MG63 (cell line): ENCODE results near the gene FAM120B. TPM values are rescaled to one million over a fixed set of nuclear protein-coding genes. Genes with fewer than 3 reads are reported as not detected.
A peak's percentile ranks its signal among the peaks of the same experiment; 100 is the strongest.

Source experiments
- DNase-seq: peaks from one replicate; pipeline ENCODE4 v3.0.0-alpha.2; 2020
- H3K27me3 ChIP-seq: fragments of 250-450 bp; sonication (Bioruptor Pico); 2 replicates; pipeline ENCODE4 v1.5.1; 2020; ENCODE audit warnings: mild to moderate bottlenecking, moderate library complexity
- H3K36me3 ChIP-seq: fragments of 250-450 bp; sonication (Bioruptor Pico); 2 replicates; pipeline ENCODE4 v1.5.1; 2020; ENCODE audit warnings: mild to moderate bottlenecking, moderate library complexity
- H3K4me3 ChIP-seq: fragments of 250-450 bp; sonication (Bioruptor Pico); 2 replicates; pipeline ENCODE4 v1.5.1; 2020; ENCODE audit warnings: mild to moderate bottlenecking, moderate library complexity
- H3K9me3 ChIP-seq: fragments of 250-450 bp; sonication (Bioruptor Pico); 2 replicates; pipeline ENCODE4 v1.5.1; 2020; ENCODE audit warnings: mild to moderate bottlenecking, moderate library complexity
- total RNA-seq: library from RNA; depleted of rRNA; stranded (reverse); fragments of >200 nt; shearing (Covaris generic); gene quantifications from 2 replicates; pipeline ENCODE4 v1.2.3, GENCODE V29; 2014; ENCODE audit warnings: low replicate concordance

The FAM120B gene
- total RNA-seq, 1 experiment from 2014 or later, result 11.5 TPM

DNA sequence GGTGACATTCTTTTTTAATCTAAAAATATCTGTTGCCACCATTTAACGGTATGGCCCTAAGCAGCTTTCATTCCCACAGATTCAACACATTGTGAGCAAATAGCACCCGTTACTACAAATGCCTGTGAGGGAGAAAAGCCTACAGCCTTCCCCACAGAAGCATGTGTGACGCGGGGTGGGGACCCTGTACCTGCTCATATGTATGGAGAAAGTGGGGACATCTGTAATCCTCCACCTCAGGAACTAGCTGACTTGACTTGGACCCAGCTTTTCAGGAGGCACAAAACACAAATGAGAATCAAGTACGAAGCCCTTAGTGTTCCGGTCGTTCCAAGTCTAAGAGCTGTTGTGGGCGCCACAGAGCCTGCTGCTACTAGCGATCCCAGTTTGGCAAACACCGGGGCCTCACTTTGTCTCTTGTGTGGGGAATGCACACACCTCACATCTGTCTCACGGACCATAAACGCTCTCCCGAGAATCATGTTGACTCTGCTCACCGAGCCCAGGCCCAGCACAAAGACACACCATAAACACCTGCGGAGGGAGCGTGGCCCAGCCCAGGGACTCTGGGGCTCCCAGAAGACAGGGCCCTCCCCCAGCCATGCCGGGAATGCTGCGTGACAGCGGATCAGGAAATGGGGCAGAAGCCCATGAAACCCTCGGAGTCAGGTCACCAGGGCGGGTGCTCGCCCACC is 37.3 kb upstream of the FAM120B start:
- no peak overlapping the region for H3K4me3 ChIP-seq
- H3K9me3 ChIP-seq, result no peaks in the 10 kb centered on the region
- no peak for DNase-seq
- H3K36me3 ChIP-seq, result no peaks in the 10 kb centered on the region
- H3K27me3 ChIP-seq, result no peaks in the 10 kb centered on the region

DNA sequence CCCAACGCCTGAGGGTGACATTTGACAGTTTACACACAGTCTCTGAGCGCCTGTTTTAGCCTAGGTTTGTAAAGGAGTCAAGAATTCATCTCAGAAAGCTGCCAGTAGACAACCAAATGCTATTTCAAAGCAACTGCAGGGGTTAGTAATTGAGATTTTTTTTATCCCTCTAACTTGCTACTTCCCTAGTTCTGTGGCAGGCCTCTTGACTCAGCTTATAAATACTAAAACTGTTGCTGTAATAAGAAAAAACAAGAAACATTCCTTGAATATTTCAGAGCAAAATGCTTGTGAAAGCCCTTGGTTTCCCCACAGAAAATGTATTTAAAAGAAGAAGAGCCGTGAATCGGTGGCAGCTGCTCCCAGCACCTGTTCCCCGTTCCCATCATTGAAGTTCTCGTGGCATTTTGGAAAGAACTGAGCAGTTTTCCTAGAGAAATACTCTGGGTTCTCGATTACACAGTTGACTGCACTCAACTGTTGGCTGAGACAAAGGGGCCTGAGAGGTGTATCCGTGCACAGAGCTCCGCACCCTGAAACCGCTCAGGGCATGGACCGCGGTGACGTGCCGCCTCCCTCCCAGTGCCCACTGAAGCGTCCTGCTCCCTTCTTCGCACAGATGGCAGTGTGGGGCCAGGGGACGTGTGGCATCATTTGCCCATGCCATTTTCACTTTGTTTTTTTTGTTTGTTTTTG is 36.6 kb upstream of the FAM120B start:
- Histone ChIP-seq H3K9me3 (no peaks in the 10 kb centered on the region), H3K27me3 (no peaks in the 10 kb centered on the region), H3K4me3 (no peak overlapping the region), H3K36me3 (no peaks in the 10 kb centered on the region)
- no peak for DNase-seq

GRCh38 chr6:170270984-170271593 is 35.5 kb upstream of the FAM120B start:
- Histone ChIP-seq H3K4me3 (no peak overlapping the region), H3K27me3 (no peaks in the 10 kb centered on the region), H3K9me3 (no peaks in the 10 kb centered on the region), H3K36me3 (no peaks in the 10 kb centered on the region)
- DNase-seq, result no peak

DNA sequence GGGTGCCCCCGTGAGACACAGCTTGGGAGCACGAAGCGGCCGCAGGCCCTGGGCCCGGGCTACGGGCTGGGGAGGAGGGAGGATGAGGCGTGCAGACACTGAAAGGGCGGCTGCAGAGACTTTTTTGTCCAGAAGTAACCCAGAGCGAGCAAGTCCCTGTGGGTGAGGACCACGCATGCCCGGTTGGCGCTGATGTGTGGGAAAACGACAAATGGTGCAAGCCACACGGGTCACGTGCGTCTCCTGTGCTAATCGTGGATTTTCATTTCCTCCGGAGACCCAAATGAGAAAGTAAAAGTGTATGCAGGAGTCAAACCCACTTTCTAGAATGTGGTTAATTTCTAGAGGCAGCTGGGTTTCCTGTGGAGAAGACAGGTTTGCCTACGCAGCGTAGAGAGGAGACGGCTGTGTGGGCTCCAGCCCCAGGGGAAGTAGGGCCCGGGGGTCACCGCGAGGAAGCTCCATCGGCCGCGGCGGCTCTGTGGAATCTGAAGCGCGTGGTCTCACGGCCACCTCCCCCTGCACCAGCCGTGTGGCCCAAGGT is 34.7 kb upstream of the FAM120B start:
- no peaks in the 10 kb centered on the region for H3K36me3 ChIP-seq
- no peaks in the 10 kb centered on the region for H3K27me3 ChIP-seq
- no peak for DNase-seq
- H3K9me3 ChIP-seq, result no peaks in the 10 kb centered on the region
- no peak overlapping the region for H3K4me3 ChIP-seq

DNA sequence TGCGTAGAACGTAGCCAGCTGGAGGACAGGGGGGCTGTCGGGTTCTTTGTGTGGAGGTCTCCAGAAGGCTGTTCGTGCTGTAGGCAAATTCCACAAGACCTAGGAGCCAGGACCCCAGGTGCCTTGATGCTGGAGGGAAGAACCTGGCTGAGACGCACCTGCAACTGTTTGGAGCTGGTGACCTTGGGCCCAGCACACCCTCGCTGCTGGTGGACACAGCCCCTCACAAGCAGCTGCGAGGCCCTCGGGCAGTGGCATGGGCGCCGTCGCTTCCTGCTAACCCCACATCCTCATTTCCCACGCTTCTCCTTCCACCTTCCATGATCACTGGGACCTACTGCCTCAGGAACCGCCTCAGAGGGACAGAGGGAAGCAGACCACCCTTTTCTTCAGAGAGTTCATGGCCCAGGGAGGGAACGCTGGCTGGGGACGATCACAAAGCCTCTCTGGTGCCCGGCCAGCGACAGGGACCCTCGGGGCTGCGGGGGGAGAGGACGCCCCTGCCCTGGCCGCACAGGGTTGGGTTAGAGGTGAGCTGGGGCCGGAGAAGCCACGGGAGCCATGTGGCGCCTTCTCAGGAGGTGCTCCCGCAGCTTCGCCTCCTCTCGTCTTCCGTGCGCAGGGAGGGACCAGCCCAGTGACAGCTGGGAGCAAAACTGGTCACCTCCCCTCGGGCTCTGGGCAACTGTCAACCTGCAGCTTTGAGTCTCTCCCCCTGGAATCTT is 34.1 kb upstream of the FAM120B start:
- Histone ChIP-seq H3K36me3 (no peaks in the 10 kb centered on the region), H3K4me3 (no peak overlapping the region), H3K27me3 (no peaks in the 10 kb centered on the region), H3K9me3 (no peaks in the 10 kb centered on the region)
- DNase-seq, result no peak

GRCh38 chr6:170273191-170273590 is 33.4 kb upstream of the FAM120B start:
- H3K27me3 ChIP-seq, result no peaks in the 10 kb centered on the region
- no peak overlapping the region for H3K4me3 ChIP-seq
- H3K9me3 ChIP-seq, result no peaks in the 10 kb centered on the region
- no peaks in the 10 kb centered on the region for H3K36me3 ChIP-seq
- no peak for DNase-seq

DNA sequence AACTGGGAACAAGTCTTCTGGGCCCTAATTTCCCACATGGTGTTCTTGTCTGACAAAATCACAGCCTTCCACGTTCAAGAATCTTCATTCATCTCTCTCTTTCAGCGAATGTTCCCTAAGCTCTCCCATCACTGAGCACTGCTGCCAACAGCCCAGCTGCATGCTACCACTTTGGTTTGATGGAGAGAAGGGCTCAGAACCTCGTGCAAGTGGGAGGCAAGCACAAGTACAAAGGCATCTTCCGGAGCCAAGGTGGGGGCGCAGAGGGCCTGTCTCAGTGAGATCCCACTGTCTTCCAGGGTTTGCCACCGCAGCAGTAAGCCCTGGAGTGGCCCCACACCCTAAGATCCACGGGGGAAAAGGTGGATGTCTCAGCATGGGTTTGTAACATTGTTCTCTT is 32.9 kb upstream of the FAM120B start:
- Histone ChIP-seq H3K4me3 (no peak overlapping the region), H3K27me3 (no peaks in the 10 kb centered on the region), H3K9me3 (no peaks in the 10 kb centered on the region), H3K36me3 (no peaks in the 10 kb centered on the region)
- no peak for DNase-seq

DNA sequence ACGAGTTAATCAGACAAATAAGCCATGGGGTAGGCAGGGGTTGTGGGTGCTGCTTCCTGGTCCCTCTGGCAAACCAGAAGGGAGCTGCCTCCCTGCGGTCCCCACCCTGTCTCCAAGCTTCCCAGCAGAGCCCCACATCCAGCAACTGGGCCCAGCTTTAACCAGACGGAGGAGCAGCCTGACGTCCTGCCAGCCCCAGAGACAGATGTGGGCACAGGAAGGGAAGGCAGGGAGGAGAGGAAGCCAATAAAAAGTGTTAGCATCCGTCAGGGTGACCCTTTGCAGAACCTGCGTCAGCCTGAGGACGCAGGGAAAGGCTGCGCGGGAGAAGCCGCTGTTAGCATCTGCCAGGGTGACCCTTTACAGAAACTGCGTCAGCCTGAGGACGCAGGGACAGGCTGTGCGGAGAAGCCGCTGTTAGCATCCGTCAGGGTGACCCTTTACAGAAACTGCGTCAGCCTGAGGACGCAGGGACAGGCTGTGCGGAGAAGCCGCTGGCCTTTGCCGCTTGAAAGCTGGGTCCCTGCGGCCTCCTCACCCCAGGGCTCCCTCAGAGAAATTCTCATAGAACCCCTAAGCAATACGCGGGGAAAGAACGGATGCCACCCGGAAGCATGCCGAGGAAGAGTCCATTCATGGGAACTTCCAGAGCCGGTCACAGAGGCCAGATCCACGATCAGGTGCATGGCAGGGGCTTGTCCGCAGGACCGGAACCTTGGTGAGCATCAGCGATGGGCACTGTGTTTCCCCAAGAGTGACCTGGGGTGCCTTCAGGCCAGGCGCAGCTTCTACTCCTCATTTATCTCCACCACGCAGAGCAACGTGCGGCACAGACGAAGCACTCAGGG is 31.6 kb upstream of the FAM120B start:
- no peaks in the 10 kb centered on the region for H3K9me3 ChIP-seq
- no peak for DNase-seq
- H3K36me3 ChIP-seq, result no peaks in the 10 kb centered on the region
- H3K27me3 ChIP-seq, result no peaks in the 10 kb centered on the region
- H3K4me3 ChIP-seq, result no peak overlapping the region

DNA sequence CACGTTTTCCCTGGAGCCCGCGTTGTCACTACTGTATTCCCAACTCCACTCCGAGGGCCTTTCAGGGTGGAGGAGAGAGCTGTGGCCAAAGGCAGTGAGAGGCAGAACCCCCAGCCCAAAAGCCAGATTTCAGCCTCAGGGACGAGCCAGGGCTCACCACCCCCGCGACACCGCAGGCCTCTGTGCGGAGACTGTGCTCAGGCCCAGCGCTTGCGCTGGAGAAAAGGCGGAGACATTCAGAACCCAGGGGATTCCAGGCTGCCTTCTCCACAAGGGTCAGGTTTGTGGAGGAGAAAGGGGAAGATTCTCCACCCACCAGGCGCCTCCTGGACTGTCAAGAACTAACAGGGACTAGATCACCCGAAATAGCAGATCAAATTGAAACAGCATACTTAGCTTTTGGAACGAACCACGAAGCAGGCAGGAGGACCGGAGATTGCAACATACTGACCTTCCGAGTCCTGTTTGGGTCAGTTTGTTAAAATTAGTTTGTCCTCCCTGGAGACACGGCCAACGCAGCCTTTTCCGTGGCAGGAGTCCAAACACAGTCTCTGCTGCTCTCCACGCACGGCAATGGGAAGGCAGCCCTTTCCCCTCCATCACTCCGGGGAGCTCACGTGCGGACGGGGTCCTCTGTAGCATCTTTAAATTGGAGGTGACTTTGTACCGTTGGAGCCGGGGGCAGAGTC is 30.0 kb upstream of the FAM120B start:
- DNase-seq, result no peak
- Histone ChIP-seq H3K4me3 (no peak overlapping the region), H3K27me3 (no peaks in the 10 kb centered on the region), H3K36me3 (no peaks in the 10 kb centered on the region), H3K9me3 (no peaks in the 10 kb centered on the region)

DNA sequence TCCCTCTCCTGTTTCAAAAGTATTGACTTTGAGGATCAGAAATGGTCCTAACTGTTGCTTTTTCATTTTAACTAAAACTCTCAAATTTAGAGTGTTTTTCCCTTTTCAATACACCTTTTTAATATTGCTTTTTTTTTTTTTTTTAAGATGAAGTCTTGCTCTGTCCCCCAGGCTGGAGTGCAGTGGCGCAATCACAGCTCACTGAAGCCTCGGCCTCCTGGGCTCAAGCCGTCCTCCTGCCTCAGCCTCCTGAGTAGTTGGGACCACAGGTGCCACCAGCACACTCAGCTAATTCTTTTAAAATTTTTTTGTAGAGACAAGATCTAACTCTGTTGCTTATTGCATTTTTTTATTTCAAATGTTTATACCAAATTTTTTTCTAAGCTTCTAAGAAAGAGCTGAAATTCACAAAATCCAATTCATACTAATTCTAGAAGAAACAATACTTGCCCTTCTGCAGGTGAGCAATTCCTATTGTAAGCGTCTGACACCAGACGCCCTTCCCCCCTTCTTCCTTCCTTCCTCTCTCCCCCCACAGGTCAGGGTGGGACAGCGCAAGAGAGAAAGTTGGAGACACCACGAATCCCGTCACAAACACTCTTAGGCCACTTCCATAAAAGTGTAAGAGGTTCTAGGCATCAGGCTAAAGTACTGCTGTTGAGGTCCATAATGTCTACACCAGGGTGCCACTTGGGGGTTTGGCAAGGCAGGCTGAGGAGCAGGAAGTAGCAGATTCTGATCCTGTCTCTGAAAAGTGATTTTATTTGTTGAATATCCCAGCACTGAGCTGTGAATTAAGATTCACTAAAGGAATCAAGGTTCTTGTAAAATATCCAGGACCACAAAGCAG is 28.4 kb upstream of the FAM120B start:
- Histone ChIP-seq H3K27me3 (no peaks in the 10 kb centered on the region), H3K36me3 (no peaks in the 10 kb centered on the region), H3K4me3 (no peak overlapping the region), H3K9me3 (no peaks in the 10 kb centered on the region)
- DNase-seq, result no peak

DNA sequence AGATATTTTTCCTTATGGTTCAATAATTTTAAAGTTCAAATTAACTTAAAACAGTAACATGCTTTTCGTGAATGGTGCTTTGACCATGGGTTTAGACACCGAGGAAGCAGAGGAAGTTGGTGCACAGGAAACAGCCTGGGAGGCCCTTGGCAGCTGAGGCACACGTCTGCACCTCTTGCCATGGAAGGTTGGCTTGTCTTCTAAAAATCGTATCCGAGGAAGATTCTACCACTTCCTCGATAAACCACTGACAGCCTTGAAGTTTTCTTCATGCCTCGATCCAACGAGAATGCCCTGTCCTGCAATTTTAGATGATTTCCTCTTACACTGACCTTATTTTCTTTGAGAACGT is 27.8 kb upstream of the FAM120B start:
- Histone ChIP-seq H3K36me3 (no peaks in the 10 kb centered on the region), H3K27me3 (no peaks in the 10 kb centered on the region), H3K4me3 (no peak overlapping the region), H3K9me3 (no peaks in the 10 kb centered on the region)
- DNase-seq, result no peak

DNA sequence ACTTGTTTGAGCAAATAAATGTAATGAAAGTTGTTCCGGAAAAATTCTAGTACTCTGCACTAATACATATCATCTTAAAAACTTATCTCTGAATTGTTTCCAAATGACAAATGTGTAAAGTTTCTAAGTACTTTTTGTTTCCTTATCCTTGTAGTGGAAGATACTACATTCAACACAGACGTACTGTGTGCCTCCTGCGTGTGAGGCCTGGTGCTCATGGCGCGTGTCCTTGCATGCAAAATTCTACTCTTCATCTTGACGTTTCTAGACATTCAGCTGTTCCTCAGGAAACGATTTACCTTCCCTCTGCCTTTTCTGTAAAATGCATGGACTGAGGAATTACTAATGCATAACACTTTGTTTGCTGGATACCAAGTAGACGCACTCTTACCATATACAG is 27.1 kb upstream of the FAM120B start:
- DNase-seq, result no peak
- Histone ChIP-seq H3K9me3 (no peaks in the 10 kb centered on the region), H3K4me3 (no peak overlapping the region), H3K27me3 (no peaks in the 10 kb centered on the region), H3K36me3 (no peaks in the 10 kb centered on the region)

GRCh38 chr6:170279977-170280688 is 26.4 kb upstream of the FAM120B start:
- Histone ChIP-seq H3K27me3 (no peaks in the 10 kb centered on the region), H3K4me3 (peak overlapping the region; percentile 30), H3K9me3 (no peaks in the 10 kb centered on the region), H3K36me3 (no peaks in the 10 kb centered on the region)
- DNase-seq, result peak; percentile 62

DNA sequence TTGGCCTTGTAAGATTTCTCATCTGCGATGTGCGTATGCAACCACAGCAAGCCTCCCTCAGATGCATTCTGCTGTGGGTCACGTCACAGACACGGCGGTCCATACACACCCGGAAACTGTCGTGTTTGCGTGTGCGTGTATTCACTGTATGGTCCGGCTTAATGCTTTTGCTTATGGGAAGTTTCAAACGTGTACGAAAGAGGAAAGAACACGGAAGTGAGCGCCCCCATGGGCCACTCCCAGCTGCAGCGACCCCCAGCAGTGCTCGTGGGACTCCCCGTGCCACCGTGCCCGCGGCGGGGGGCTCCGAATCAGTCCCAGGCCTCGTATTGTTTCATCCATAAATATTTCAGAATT is 25.9 kb upstream of the FAM120B start:
- H3K4me3 ChIP-seq, result peak overlapping the region; percentile 30
- H3K27me3 ChIP-seq, result no peaks in the 10 kb centered on the region
- no peaks in the 10 kb centered on the region for H3K9me3 ChIP-seq
- DNase-seq, result no peak
- no peaks in the 10 kb centered on the region for H3K36me3 ChIP-seq
